GM19240 (cell line): ENCODE data around the gene CCL11.
"Not testable (repeated sequence)": the region's sequence is repeated elsewhere in the genome, so short reads cannot be mapped to it uniquely, and the experiment has no call there.

Experiments used
- DNase-seq: peaks from one replicate; pipeline ENCODE4 v3.0.0; 2011; ENCODE audit warnings: low spot score; ENCODE audit not compliant: insufficient read length

The CCL11 gene

GRCh38 chr17:34307110-34307509 lies 21.6 kb downstream of the CCL11 start:
- DNase-seq = no peak

- DNase-seq = no peak
Measured at GRCh38 chr17:34308371-34308770, 22.8 kb downstream of the CCL11 start.

- DNase-seq = no peak
Measured at GRCh38 chr17:34311291-34311690, 25.7 kb downstream of the CCL11 start.

- DNase-seq = no peak
Measured at GRCh38 chr17:34312080-34312479, 26.5 kb downstream of the CCL11 start.

- DNase-seq = no peak
Measured at GRCh38 chr17:34313164-34313563, 27.6 kb downstream of the CCL11 start.

GRCh38 chr17:34314279-34314678 lies 28.7 kb downstream of the CCL11 start:
- no peak for DNase-seq

GRCh38 chr17:34318474-34318873 lies 32.9 kb downstream of the CCL11 start:
- DNase-seq = no peak

- no peak for DNase-seq
Measured at GRCh38 chr17:34319039-34319483, 33.5 kb downstream of the CCL11 start, which contains the start of gene CCL8. TSS of gene CCL8 (plus strand) at chr17:34319435. CDS start at chr17:34319502, 67 bp downstream.

GRCh38 chr17:34321964-34322363 lies 36.4 kb downstream of the CCL11 start:
- DNase-seq = no peak

- not testable (repeated sequence) for DNase-seq
Measured at GRCh38 chr17:34327580-34327979, 42.0 kb downstream of the CCL11 start.

- no peak for DNase-seq
Measured at GRCh38 chr17:34337701-34338100, 52.2 kb downstream of the CCL11 start.
